Esophagus squamous epithelium (tissue), 5 donors: ENCODE data around the gene CIT. TPM values are rescaled to one million over a fixed set of nuclear protein-coding genes. Genes with fewer than 3 reads are reported as not detected.

Experiments
- DNase-seq: peaks from one replicate; lab custom pipeline; 2025; lab: John Stamatoyannopoulos, UW
- H3K27ac ChIP-seq, 4 donors: fragments of 200-600 bp; sonication (generic); one replicate each; pipeline ENCODE4 v1.5.1; 2016 to 2019; ENCODE audit warnings: mild to moderate bottlenecking in 1 of 4
- H3K27me3 ChIP-seq, 4 donors: fragments of 200-600 bp; sonication (generic); 1 replicate in 3 of 4; 2 replicates in 1 of 4; pipeline versions ENCODE4 v1.5.1 to v1.6.0; 2017 to 2021; ENCODE audit warnings: antibody characterized with exemption in 1 of 4
- H3K36me3 ChIP-seq, 3 donors: fragments of 200-600 bp; sonication (generic); one replicate each; pipeline ENCODE4 v1.5.1; 2016 to 2019
- H3K4me1 ChIP-seq, 3 donors: fragments of 200-600 bp; sonication (generic); one replicate each; pipeline ENCODE4 v1.5.1; 2017 to 2019
- H3K4me3 ChIP-seq, 4 donors: fragments of 200-600 bp; sonication (generic); 1 replicate in 3 of 4; 2 replicates in 1 of 4; pipeline ENCODE4 v1.5.1; 2016 to 2019; ENCODE audit warnings: mild to moderate bottlenecking in 2 of 4, moderate library complexity in 1 of 4
- H3K9me3 ChIP-seq, 3 donors: fragments of 200-600 bp; sonication (generic); one replicate each; pipeline ENCODE4 v1.5.1; 2016 to 2019
- CTCF ChIP-seq, 6 experiments: fragments of 450-650 bp in 4 of 6; fragments of 200-600 bp in 2 of 6; sonication (generic) in 2 of 6; IDR thresholded peaks; one replicate each; pipeline ENCODE4 v1.5.1; 2016 to 2019; ENCODE audit warnings: antibody characterized with exemption in 6 of 6, mild to moderate bottlenecking in 4 of 6, moderate library complexity in 4 of 6
- POLR2A ChIP-seq, 4 donors: fragments of 450-650 bp; IDR thresholded peaks; one replicate each; pipeline ENCODE4 v1.6.1; 2017; ENCODE audit warnings: antibody characterized with exemption in 4 of 4, mild to moderate bottlenecking in 4 of 4, moderate library complexity in 3 of 4
- WGBS, 2 donors: methylation state at CpG; one replicate each; pipeline ENCODE4 v1.1.5; 2018; 5-methylcytosine and 5-hydroxymethylcytosine counted together
- intact Hi-C: fragments of 100-400 bp; cut with DNase I; formaldehyde crosslinking; loops from one replicate; pipeline ENCODE4 v1.15.0; 2022
- total RNA-seq, 4 donors: library from RNA; depleted of rRNA; stranded (reverse); fragments of >200 nt; gene quantifications; one replicate each; pipeline ENCODE4 v1.1.0, GENCODE V29; 2016
- donor health status: DM: yes; HTN: yes; CAD: no.

Gene CIT
- total RNA-seq, 4 donors from 2014 or later = 6.7 to 23.1 (median 13.9) TPM

- Histone ChIP-seq H3K27me3 (no peaks in the 10 kb centered on the region), H3K4me1 (peaks cover 17 to 56% (median 22%) of the 10 kb centered on the region in 3 donors)
- WGBS, 2 donors = 1% methylated on average over 18 of the region's 69 CpGs; no CpG with 5 or more reads in 1 of the 2 donors
Observed at GRCh38 chr12:119667577-119668323, 209.4 kb downstream of the CIT start, which contains the start of gene PRKAB1. TSS of gene PRKAB1 (plus strand) at chr12:119668133. CDS start at chr12:119668245, 112 bp downstream.

GRCh38 chr12:119666900-119667576, 210.1 kb downstream of the CIT start:
- Histone ChIP-seq H3K9me3 (no peaks in the 10 kb centered on the region), H3K4me3 (peak overlapping the region; percentile 64 to 91 (median 80)), H3K27me3 (no peaks in the 10 kb centered on the region), H3K27ac (peak overlapping the region in 3 of 4 donors; percentile 94 to 97 (median 95)), H3K36me3 (peaks cover 0 to 14% (median 0%) of the 10 kb centered on the region in 3 donors), H3K4me1 (peaks cover 17 to 48% (median 18%) of the 10 kb centered on the region in 3 donors)
- intact Hi-C loops = no loop called here
- DNase-seq = no peak
- TF ChIP-seq POLR2A (IDR thresholded peaks at IDR 0.05) (no peak), CTCF (IDR thresholded peaks at IDR 0.05) (no peak)
- 9 to 15% methylated on average over 9 of the region's 9 CpGs for WGBS, 2 donors

More at GRCh38 chr12:119667577-119668323, 209.4 kb downstream of the CIT start, which contains the start of gene PRKAB1:
- peak; percentile 79 for DNase-seq
- intact Hi-C loops = no loop called here
- TF ChIP-seq POLR2A (IDR thresholded peaks at IDR 0.05) (peak in 3 of 4 donors; percentile 54 to 78 (median 73)), CTCF (IDR thresholded peaks at IDR 0.05) (peak; percentile 90 to 97 (median 96))
- peaks cover 0 to 21% (median 6%) of the 10 kb centered on the region in 3 donors for H3K36me3 ChIP-seq
- H3K4me3 ChIP-seq = peak within 1 kb of the TSS; percentile 64 to 91 (median 80)
- no peaks in the 10 kb centered on the region for H3K9me3 ChIP-seq
- peak within 1 kb of the TSS; percentile 94 to 98 (median 96) for H3K27ac ChIP-seq

- no peak for DNase-seq
- peaks cover 14 to 41% (median 17%) of the 10 kb centered on the region in 3 donors for H3K4me1 ChIP-seq
- TF ChIP-seq POLR2A (IDR thresholded peaks at IDR 0.05) (no peak), CTCF (IDR thresholded peaks at IDR 0.05) (no peak)
- no peaks in the 10 kb centered on the region for H3K9me3 ChIP-seq
- 57 to 58% methylated on average over 2 of the region's 2 CpGs for WGBS, 2 donors
- no peak overlapping the region for H3K4me3 ChIP-seq
- intact Hi-C loops = no loop called here
- H3K27ac ChIP-seq = peak overlapping the region in 1 of 4 donors; percentile 4
- H3K27me3 ChIP-seq = no peaks in the 10 kb centered on the region
- H3K36me3 ChIP-seq = peaks cover 0 to 7% (median 0%) of the 10 kb centered on the region in 3 donors
Observed at GRCh38 chr12:119666226-119666795, 210.8 kb downstream of the CIT start.

GRCh38 chr12:119665164-119665929, 211.8 kb downstream of the CIT start:
- peak overlapping the region in 1 of 4 donors; percentile 24 for H3K27ac ChIP-seq
- no peaks in the 10 kb centered on the region for H3K27me3 ChIP-seq
- TF ChIP-seq POLR2A (IDR thresholded peaks at IDR 0.05) = no peak
- no peak for TF ChIP-seq CTCF (IDR thresholded peaks at IDR 0.05)
- peaks cover 9 to 32% (median 17%) of the 10 kb centered on the region in 3 donors for H3K4me1 ChIP-seq
- intact Hi-C loops = no loop called here
- no peaks in the 10 kb centered on the region for H3K9me3 ChIP-seq
- H3K4me3 ChIP-seq = no peak overlapping the region
- H3K36me3 ChIP-seq = no peaks in the 10 kb centered on the region
- WGBS, 2 donors = 88 to 96% methylated on average over 4 of the region's 4 CpGs
- DNase-seq = no peak
